Omental fat pad (tissue), 4 donors: ENCODE data around the gene DDX60. TPM values are rescaled to one million over a fixed set of nuclear protein-coding genes. Genes with fewer than 3 reads are reported as not detected.
"Not testable (repeated sequence)": the region's sequence is repeated elsewhere in the genome, so short reads cannot be mapped to it uniquely, and the experiment has no call there.

Source experiments
- ATAC-seq: fragments of 150-250 bp; one replicate; pipeline ENCODE4 v1.9.1; 2016; ENCODE audit warnings: mild to moderate bottlenecking, moderate library complexity; ENCODE audit not compliant: low FRiP score
- DNase-seq: peaks from one replicate; pipeline ENCODE4 v3.0.0-alpha.2; 2019; ENCODE audit warnings: low spot score
- total RNA-seq, 4 donors: library from RNA; depleted of rRNA; stranded (reverse); fragments of >200 nt; gene quantifications; one replicate each; pipeline ENCODE4 v1.1.0, GENCODE V29; 2016
- TF ChIP-seq, protein P1 (sequence below), 3 donors: fragments of 450-650 bp; IDR thresholded peaks; one replicate each; pipeline ENCODE4 v1.5.1; 2016 to 2017; ENCODE audit warnings: antibody characterized with exemption in 3 of 3, mild to moderate bottlenecking in 3 of 3, moderate library complexity in 2 of 3

The DDX60 gene
- total RNA-seq, 4 donors from 2014 or later, result 5.1 to 32.8 (median 11.6) TPM

DNA sequence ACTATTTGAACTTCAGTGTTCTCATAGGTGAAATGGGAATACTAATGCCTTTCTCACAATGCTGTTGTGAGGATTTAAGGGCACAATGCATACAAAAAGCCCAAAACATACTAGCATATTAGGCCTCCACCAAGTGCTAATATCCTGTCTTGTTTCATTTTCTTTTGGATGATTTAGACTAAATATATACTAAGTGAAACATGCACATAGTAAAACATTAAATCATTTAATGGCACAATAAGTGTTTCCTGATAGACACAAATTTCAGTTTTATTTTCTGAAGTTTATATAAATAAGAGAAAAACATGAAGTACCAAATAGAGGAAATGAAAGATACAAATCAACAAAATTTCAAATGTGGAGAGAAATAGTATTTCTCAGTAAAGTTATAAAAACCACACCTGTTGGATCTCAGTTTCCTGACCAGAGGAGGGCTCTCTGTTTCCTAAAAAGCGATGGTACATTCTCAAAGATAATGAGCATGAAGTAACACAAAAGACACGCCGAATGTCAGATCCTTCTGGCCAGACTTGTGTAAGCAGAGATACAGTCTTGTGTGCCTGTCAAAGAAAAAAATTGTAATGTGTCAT lies 25.1 kb downstream of the DDX60 start:
- TF ChIP-seq, protein P1, sequence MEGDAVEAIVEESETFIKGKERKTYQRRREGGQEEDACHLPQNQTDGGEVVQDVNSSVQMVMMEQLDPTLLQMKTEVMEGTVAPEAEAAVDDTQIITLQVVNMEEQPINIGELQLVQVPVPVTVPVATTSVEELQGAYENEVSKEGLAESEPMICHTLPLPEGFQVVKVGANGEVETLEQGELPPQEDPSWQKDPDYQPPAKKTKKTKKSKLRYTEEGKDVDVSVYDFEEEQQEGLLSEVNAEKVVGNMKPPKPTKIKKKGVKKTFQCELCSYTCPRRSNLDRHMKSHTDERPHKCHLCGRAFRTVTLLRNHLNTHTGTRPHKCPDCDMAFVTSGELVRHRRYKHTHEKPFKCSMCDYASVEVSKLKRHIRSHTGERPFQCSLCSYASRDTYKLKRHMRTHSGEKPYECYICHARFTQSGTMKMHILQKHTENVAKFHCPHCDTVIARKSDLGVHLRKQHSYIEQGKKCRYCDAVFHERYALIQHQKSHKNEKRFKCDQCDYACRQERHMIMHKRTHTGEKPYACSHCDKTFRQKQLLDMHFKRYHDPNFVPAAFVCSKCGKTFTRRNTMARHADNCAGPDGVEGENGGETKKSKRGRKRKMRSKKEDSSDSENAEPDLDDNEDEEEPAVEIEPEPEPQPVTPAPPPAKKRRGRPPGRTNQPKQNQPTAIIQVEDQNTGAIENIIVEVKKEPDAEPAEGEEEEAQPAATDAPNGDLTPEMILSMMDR (IDR thresholded peaks at IDR 0.05), result no peak
- no peak for ATAC-seq
- DNase-seq, result no peak

GRCh38 chr4:168291242-168291641 lies 27.3 kb downstream of the DDX60 start:
- DNase-seq (no peak), ATAC-seq (no peak)
- TF ChIP-seq, protein P1 (IDR thresholded peaks at IDR 0.05), result no peak

GRCh38 chr4:168285850-168286249 lies 32.7 kb downstream of the DDX60 start:
- DNase-seq, ATAC-seq: not testable (repeated sequence)

GRCh38 chr4:168279556-168279955 lies 39.0 kb downstream of the DDX60 start:
- TF ChIP-seq, protein P1 (IDR thresholded peaks at IDR 0.05), result no peak
- DNase-seq (no peak), ATAC-seq (no peak)

DNA sequence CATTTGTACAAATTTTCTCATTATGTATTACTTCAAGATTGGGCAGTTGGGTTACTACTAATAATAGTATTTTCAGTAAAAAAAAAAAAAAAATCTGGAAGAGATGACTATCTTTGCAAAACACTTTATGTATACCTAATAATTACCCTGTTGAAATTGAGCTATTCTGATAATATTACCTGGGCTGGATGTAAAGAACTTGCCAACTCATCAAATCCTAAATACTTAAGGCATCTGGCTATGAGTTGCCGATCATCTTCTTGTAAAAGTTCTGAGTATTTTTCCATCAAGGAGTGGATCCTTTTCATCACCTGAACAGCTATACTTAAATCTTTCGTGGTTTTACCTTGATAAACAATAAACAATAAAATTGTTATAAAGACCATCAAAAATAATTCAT lies 42.7 kb downstream of the DDX60 start:
- ATAC-seq, result no peak
- DNase-seq, result no peak
- TF ChIP-seq, protein P1 (IDR thresholded peaks at IDR 0.05), result no peak

GRCh38 chr4:168274871-168275270 lies 43.7 kb downstream of the DDX60 start:
- ATAC-seq, result no peak
- TF ChIP-seq, protein P1 (IDR thresholded peaks at IDR 0.05), result no peak
- no peak for DNase-seq

DNA sequence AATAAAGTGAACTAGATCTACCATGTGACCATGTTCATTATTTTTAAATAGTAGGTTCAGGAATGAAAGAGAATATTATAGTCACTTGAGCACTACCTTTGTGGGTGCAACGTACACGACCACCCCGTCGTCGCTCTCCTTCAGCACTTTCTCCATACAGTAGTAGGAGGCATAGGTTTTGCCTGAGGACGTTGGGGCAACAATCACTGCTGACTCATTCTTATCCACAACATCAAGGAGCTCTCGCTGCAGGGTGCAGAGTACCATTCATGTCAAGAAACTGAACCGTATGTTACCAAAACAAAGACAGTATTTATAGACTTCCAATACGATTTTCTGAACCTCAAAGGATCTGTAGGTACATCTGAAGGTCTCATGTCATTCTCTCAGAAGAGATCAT lies 44.7 kb downstream of the DDX60 start:
- TF ChIP-seq, protein P1 (IDR thresholded peaks at IDR 0.05), result no peak
- DNase-seq (no peak), ATAC-seq (no peak)
